B cell (primary cell): ENCODE data around the gene PDZD2. TPM values are rescaled to one million over a fixed set of nuclear protein-coding genes. Genes with fewer than 3 reads are reported as not detected.

Experiments
- ATAC-seq: fragments of 200-7000 bp; cut with Tn5 transposase; one replicate; pipeline ENCODE4 v1.10.0; 2021; ENCODE audit warnings: low read depth, mild to moderate bottlenecking, moderate number of reproducible peaks, moderate library complexity
- CTCF ChIA-PET: fragments of 350-600 bp; sonication (Branson Sonifier 250); formaldehyde crosslinking; loops from one replicate; lab custom pipeline; 2021; ENCODE audit warnings: antibody characterized with exemption, inconsistent platforms; lab: Charles Lee
- POLR2A ChIA-PET: fragments of 350-600 bp; sonication (Branson Sonifier 250); formaldehyde crosslinking; loops from one replicate; lab custom pipeline; 2021; ENCODE audit warnings: antibody characterized with exemption; lab: Charles Lee
- DNase-seq: peaks from one replicate; pipeline ENCODE4 v3.0.0; 2013
- H2AFZ ChIP-seq: 2 replicates; pipeline ENCODE4 v1.6.1; 2012; ENCODE audit warnings: mild to moderate bottlenecking, low read depth, low read length; ENCODE audit not compliant: insufficient read depth, poor library complexity, severe bottlenecking
- H3K27ac ChIP-seq, 2 donors: 1 replicate in 1 of 2; 2 replicates in 1 of 2; pipeline ENCODE4 v1.5.1; 2012 to 2013; ENCODE audit warnings: low read length in 2 of 2, mild to moderate bottlenecking in 2 of 2, moderate library complexity in 1 of 2
- H3K27me3 ChIP-seq, 4 experiments: fragments of 200-600 bp in 1 of 4; sonication (generic) in 1 of 4; replicated peaks in 1 of 4; 1 replicate in 2 of 4; 2 replicates in 2 of 4; pipeline versions ENCODE4 v1.6.1 to v1.7.0; 2013 to 2016; ENCODE audit warnings: low read length in 3 of 4, mild to moderate bottlenecking in 2 of 4, mixed read lengths in 1 of 4, moderate library complexity in 1 of 4; ENCODE audit not compliant: insufficient read depth in 4 of 4, control insufficient read depth in 3 of 4; ENCODE audit errors: control extremely low read depth in 1 of 4
- H3K36me3 ChIP-seq, 2 experiments: replicated peaks in 1 of 2; 1 replicate in 1 of 2; 2 replicates in 1 of 2; pipeline versions ENCODE4 v1.6.1 to v1.7.1; 2013; ENCODE audit warnings: low read length in 1 of 2; ENCODE audit not compliant: insufficient read depth in 2 of 2, control insufficient read depth in 1 of 2; ENCODE audit errors: control extremely low read depth in 1 of 2, extremely low read depth in 1 of 2
- H3K4me1 ChIP-seq, 2 donors: fragments of 200-600 bp in 1 of 2; sonication (generic) in 1 of 2; 1 replicate in 1 of 2; 2 replicates in 1 of 2; pipeline versions ENCODE4 v1.5.1 to v1.6.1; 2013 to 2017; ENCODE audit warnings: low read length in 2 of 2; ENCODE audit not compliant: control insufficient read depth in 2 of 2, insufficient read depth in 2 of 2
- H3K4me2 ChIP-seq: replicated peaks from 2 replicates; pipeline ENCODE3; 2012; ENCODE audit warnings: mild to moderate bottlenecking, low read depth, low read length; ENCODE audit not compliant: poor library complexity, severe bottlenecking
- H3K4me3 ChIP-seq, 5 experiments: fragments of 200-600 bp in 1 of 5; sonication (generic) in 1 of 5; 1 replicate in 3 of 5; 2 replicates in 2 of 5; pipeline versions ENCODE4 v1.5.1 to v1.7.0; 2011 to 2016; ENCODE audit warnings: low read length in 4 of 5, mild to moderate bottlenecking in 4 of 5, low read depth in 2 of 5, control low read depth in 1 of 5, moderate library complexity in 1 of 5; ENCODE audit not compliant: insufficient read depth in 1 of 5; ENCODE audit errors: control extremely low read depth in 1 of 5, extremely low read depth in 1 of 5
- H3K79me2 ChIP-seq: fragments of 200-600 bp; sonication (generic); one replicate; pipeline ENCODE4 v1.6.0; 2016; ENCODE audit warnings: low read length; ENCODE audit not compliant: control insufficient read depth, insufficient read depth
- H3K9ac ChIP-seq: fragments of 200-600 bp; sonication (generic); 2 replicates; pipeline ENCODE4 v1.6.1; 2017; ENCODE audit warnings: mild to moderate bottlenecking, low read length, moderate library complexity
- H3K9me3 ChIP-seq, 3 donors: one replicate each; pipeline versions ENCODE4 v1.6.1 to v1.7.1; 2013; ENCODE audit warnings: low read length in 2 of 3; ENCODE audit not compliant: control insufficient read depth in 2 of 3, insufficient read depth in 1 of 3; ENCODE audit errors: control extremely low read depth in 1 of 3
- H4K20me1 ChIP-seq: 2 replicates; pipeline ENCODE4 v1.6.0; 2012; ENCODE audit warnings: mild to moderate bottlenecking, low read length; ENCODE audit not compliant: insufficient read depth, control insufficient read depth, poor library complexity, severe bottlenecking
- H3K27ac Mint-ChIP-seq: one replicate; pipeline ENCODE4 v1.8.0; 2021; ENCODE audit warnings: mixed read lengths
- H3K27me3 Mint-ChIP-seq: one replicate; pipeline ENCODE4 v1.8.0; 2021; ENCODE audit warnings: mixed read lengths
- H3K4me1 Mint-ChIP-seq: one replicate; pipeline ENCODE4 v1.8.0; 2021; ENCODE audit warnings: mixed read lengths
- H3K4me3 Mint-ChIP-seq: one replicate; pipeline ENCODE4 v1.8.0; 2021; ENCODE audit warnings: mixed read lengths
- H3K9me3 Mint-ChIP-seq: one replicate; pipeline ENCODE4 v1.8.0; 2022; ENCODE audit warnings: mixed read lengths; ENCODE audit not compliant: insufficient read depth
- EZH2 ChIP-seq: IDR thresholded peaks from 2 replicates; pipeline ENCODE4 v1.6.1; 2012; ENCODE audit warnings: borderline replicate concordance, low read depth, mild to moderate bottlenecking, moderate library complexity, low read length; ENCODE audit not compliant: insufficient read depth, poor library complexity, severe bottlenecking
- WGBS: methylation state at CpG from one replicate; pipeline ENCODE4 v1.1.5; 2013; ENCODE audit warnings: missing lambda C conversion rate; ENCODE audit not compliant: insufficient coverage; 5-methylcytosine and 5-hydroxymethylcytosine counted together
- intact Hi-C: fragments of 100-400 bp; cut with micrococcal nuclease; formaldehyde crosslinking; loops from one replicate; pipeline ENCODE4 v1.10.0; 2022
- polyA plus RNA-seq: library from polyadenylated mRNA; depleted of rRNA; stranded (reverse); fragments of >200 nt; gene quantifications from 2 replicates; pipeline ENCODE4 v1.2.3, GENCODE V29; 2012
- total RNA-seq, 2 donors: library from RNA; stranded (reverse); fragments of 120-200 nt in 1 of 2; gene quantifications; 1 replicate in 1 of 2; 2 replicates in 1 of 2; pipeline versions ENCODE4 v1.2.3 to v1.2.4, GENCODE V29; 2013 to 2022
- TF ChIP-seq, protein P1 (sequence below): fragments of 200-600 bp; IDR thresholded peaks from one replicate; pipeline ENCODE4 v1.8.0; 2022; ENCODE audit warnings: antibody characterized with exemption, mild to moderate bottlenecking

PDZD2 gene
- total and polyA plus RNA-seq, 2 donors (not counting 1 experiment from before 2014, with no cell fraction given), result not detected

DNA sequence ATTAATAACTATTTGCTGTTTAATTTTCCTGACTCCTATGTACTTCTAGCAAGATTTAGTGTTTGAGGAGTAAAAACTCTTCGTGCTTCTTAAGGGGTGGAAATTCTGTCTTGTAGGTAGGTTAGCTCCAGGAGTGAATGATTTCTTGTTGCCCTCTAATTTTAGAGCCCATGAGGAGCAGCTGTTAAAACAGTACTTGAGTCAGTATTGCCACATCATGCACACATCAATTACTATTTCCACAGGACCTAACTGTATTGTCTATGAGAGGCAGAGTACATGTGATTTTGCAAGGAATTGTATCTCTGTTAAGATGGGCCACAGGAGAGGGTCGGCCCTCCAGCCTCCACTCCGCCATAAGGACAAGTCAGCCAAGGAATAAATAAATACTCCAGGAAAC, 91.2 kb downstream of the PDZD2 start:
- DNase-seq (no peak), ATAC-seq (no peak)
- WGBS, result no CpG with 5 or more reads among the region's 3 CpGs
- no peak for TF ChIP-seq EZH2
- TF ChIP-seq, protein P1, sequence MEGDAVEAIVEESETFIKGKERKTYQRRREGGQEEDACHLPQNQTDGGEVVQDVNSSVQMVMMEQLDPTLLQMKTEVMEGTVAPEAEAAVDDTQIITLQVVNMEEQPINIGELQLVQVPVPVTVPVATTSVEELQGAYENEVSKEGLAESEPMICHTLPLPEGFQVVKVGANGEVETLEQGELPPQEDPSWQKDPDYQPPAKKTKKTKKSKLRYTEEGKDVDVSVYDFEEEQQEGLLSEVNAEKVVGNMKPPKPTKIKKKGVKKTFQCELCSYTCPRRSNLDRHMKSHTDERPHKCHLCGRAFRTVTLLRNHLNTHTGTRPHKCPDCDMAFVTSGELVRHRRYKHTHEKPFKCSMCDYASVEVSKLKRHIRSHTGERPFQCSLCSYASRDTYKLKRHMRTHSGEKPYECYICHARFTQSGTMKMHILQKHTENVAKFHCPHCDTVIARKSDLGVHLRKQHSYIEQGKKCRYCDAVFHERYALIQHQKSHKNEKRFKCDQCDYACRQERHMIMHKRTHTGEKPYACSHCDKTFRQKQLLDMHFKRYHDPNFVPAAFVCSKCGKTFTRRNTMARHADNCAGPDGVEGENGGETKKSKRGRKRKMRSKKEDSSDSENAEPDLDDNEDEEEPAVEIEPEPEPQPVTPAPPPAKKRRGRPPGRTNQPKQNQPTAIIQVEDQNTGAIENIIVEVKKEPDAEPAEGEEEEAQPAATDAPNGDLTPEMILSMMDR, result no peak
- no peak overlapping the region for H3K27ac ChIP-seq
- intact Hi-C loops, result no loop called here
- H3K79me2 ChIP-seq, result no peaks in the 10 kb centered on the region
- H3K4me2 ChIP-seq, result no peak overlapping the region
- no peaks in the 10 kb centered on the region for H3K4me1 Mint-ChIP-seq
- no peak overlapping the region for H3K4me3 ChIP-seq
- no peaks in the 10 kb centered on the region for H3K9me3 ChIP-seq
- H2AFZ ChIP-seq, result no peak overlapping the region
- POLR2A ChIA-PET, result no interaction called here
- no peak overlapping the region for H3K4me3 Mint-ChIP-seq
- no peaks in the 10 kb centered on the region for H3K27me3 ChIP-seq
- H3K9me3 Mint-ChIP-seq, result no peaks in the 10 kb centered on the region
- H3K9ac ChIP-seq, result no peak overlapping the region
- H4K20me1 ChIP-seq, result no peaks in the 10 kb centered on the region
- H3K27me3 Mint-ChIP-seq, result no peaks in the 10 kb centered on the region
- no peak overlapping the region for H3K27ac Mint-ChIP-seq
- H3K36me3 ChIP-seq, result no peaks in the 10 kb centered on the region
- CTCF ChIA-PET, result no interaction called here
- H3K4me1 ChIP-seq, result no peaks in the 10 kb centered on the region

DNA sequence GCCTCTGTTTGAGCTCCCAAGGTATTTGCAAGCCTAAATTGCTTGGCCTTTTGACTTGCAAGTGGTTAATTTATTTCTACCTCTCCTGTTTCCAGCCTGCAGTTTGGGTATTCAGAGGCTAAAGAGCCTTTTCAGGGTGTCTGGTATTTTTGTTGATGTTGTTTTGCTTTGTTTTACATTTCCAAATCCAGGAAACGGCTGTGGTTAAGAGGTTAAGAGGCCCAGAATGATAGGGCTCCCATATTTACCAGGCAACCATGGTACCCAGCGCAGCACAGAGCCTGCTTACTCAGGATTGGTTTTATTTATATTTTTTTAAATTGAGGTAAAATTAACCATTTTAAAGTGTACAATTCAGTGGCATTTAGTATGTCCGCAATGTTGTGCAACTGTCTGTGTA, 92.1 kb downstream of the PDZD2 start:
- no peak for TF ChIP-seq EZH2
- TF ChIP-seq, protein P1, result no peak
- no peak overlapping the region for H3K9ac ChIP-seq

More for the DNA sequence above, 92.1 kb downstream of the PDZD2 start:
- no peaks in the 10 kb centered on the region for H3K9me3 ChIP-seq
- H3K4me2 ChIP-seq, result no peak overlapping the region
- no peak overlapping the region for H3K4me3 ChIP-seq
- no peak overlapping the region for H3K27ac ChIP-seq
- Mint-ChIP-seq H3K4me3 (no peak overlapping the region), H3K27me3 (no peaks in the 10 kb centered on the region), H3K27ac (no peak overlapping the region), H3K4me1 (no peaks in the 10 kb centered on the region), H3K9me3 (no peaks in the 10 kb centered on the region)
- ChIA-PET POLR2A (no interaction called here), CTCF (no interaction called here)
- DNase-seq, result no peak
- H3K79me2 ChIP-seq, result no peaks in the 10 kb centered on the region
- H3K27me3 ChIP-seq, result no peaks in the 10 kb centered on the region
- no peaks in the 10 kb centered on the region for H3K4me1 ChIP-seq
- no peaks in the 10 kb centered on the region for H4K20me1 ChIP-seq
- 0% methylated on average over 1 of the region's 3 CpGs for WGBS
- no peaks in the 10 kb centered on the region for H3K36me3 ChIP-seq
- no peak for ATAC-seq
- intact Hi-C loops, result no loop called here
- H2AFZ ChIP-seq, result no peak overlapping the region
